NB4 (cell line): Measurements from ENCODE around the gene CLSTN2.

ENCODE experiments used
- CTCF ChIP-seq: IDR thresholded peaks from one replicate; pipeline ENCODE4 v1.5.1; 2012; ENCODE audit warnings: low read depth, low read length
- MYC ChIP-seq: IDR thresholded peaks from 2 replicates; pipeline ENCODE4 v1.6.1; 2011; ENCODE audit warnings: low read depth, low read length
- POLR2A ChIP-seq: IDR thresholded peaks from 2 replicates; pipeline ENCODE4 v1.6.1; 2011; ENCODE audit warnings: mild to moderate bottlenecking; ENCODE audit not compliant: insufficient read length; ENCODE audit errors: extremely low read depth
- TF ChIP-seq, protein P1 (sequence below): IDR thresholded peaks from 2 replicates; pipeline ENCODE4 v1.6.1; 2011; ENCODE audit warnings: low read depth, low read length

DNA sequence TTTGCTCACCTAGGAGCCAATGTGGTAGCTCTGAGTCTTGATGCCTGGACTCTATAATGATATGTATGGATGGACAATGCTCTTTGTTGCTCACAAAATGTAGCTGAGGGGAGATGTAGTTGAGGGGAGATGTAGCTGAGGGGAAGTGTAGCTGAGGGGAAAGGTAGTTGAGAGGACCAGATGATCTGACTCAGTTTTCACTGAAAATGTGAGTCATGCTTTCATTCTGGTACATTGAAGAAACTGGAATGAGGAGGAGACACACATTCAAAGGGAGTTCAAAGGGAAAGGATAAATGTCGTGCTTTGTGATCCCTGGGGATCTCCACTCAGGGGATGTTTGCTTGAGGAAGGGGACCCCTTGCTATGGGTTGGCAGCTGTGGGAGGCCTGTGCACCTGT lies 440.0 kb downstream of the CLSTN2 start:
- no peak for TF ChIP-seq CTCF
- TF ChIP-seq POLR2A, result no peak
- no peak for TF ChIP-seq MYC
- TF ChIP-seq, protein P1, sequence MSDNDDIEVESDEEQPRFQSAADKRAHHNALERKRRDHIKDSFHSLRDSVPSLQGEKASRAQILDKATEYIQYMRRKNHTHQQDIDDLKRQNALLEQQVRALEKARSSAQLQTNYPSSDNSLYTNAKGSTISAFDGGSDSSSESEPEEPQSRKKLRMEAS, result no peak
